GM06990 (cell line): ENCODE data around the gene PCMTD2.

ENCODE experiments used
- DNase-seq: peaks from one replicate; pipeline ENCODE4 v3.0.0-alpha.2; 2011; ENCODE audit not compliant: insufficient read length; ENCODE audit errors: extremely low read depth
- H3K27me3 ChIP-seq: replicated peaks from 2 replicates; pipeline ENCODE4 v1.6.0; 2011; ENCODE audit warnings: low read length; ENCODE audit not compliant: control insufficient read depth, insufficient read depth
- H3K36me3 ChIP-seq: 2 replicates; pipeline ENCODE4 v1.5.1; 2011; ENCODE audit warnings: low read length; ENCODE audit not compliant: control insufficient read depth, insufficient read depth
- H3K4me3 ChIP-seq: replicated peaks from 2 replicates; pipeline ENCODE4 v1.5.1; 2011; ENCODE audit warnings: low read depth, mild to moderate bottlenecking, control low read depth, low read length
- CTCF ChIP-seq: IDR thresholded peaks from 2 replicates; pipeline ENCODE4 v1.5.1; 2011; ENCODE audit warnings: low read length, control low read depth, mild to moderate bottlenecking, inconsistent platforms; ENCODE audit not compliant: insufficient read depth, poor library complexity, severe bottlenecking

The PCMTD2 gene

GRCh38 chr20:64211874-64212658, 43.5 kb upstream of the PCMTD2 start:
- Histone ChIP-seq H3K36me3 (no peaks in the 10 kb centered on the region), H3K4me3 (no peak overlapping the region), H3K27me3 (peaks cover 5% of the 10 kb centered on the region)
- no peak for TF ChIP-seq CTCF
- no peak for DNase-seq

GRCh38 chr20:64212755-64213154, 42.8 kb upstream of the PCMTD2 start:
- Histone ChIP-seq H3K36me3 (no peaks in the 10 kb centered on the region), H3K27me3 (peaks cover 5% of the 10 kb centered on the region), H3K4me3 (no peak overlapping the region)
- TF ChIP-seq CTCF, result no peak
- DNase-seq, result no peak

GRCh38 chr20:64214113-64214512, 41.4 kb upstream of the PCMTD2 start:
- no peaks in the 10 kb centered on the region for H3K36me3 ChIP-seq
- no peak for TF ChIP-seq CTCF
- peaks cover 5% of the 10 kb centered on the region for H3K27me3 ChIP-seq
- DNase-seq, result no peak
- H3K4me3 ChIP-seq, result no peak overlapping the region

- Histone ChIP-seq H3K4me3 (no peak overlapping the region), H3K27me3 (peaks cover 5% of the 10 kb centered on the region)
Observed at GRCh38 chr20:64214952-64215351, 40.6 kb upstream of the PCMTD2 start.

GRCh38 chr20:64216036-64216435, 39.5 kb upstream of the PCMTD2 start:
- Histone ChIP-seq H3K27me3 (peaks cover 5% of the 10 kb centered on the region), H3K36me3 (no peaks in the 10 kb centered on the region), H3K4me3 (no peak overlapping the region)
- no peak for TF ChIP-seq CTCF
- DNase-seq, result no peak

More at GRCh38 chr20:64214952-64215351, 40.6 kb upstream of the PCMTD2 start:
- H3K36me3 ChIP-seq, result no peaks in the 10 kb centered on the region
- TF ChIP-seq CTCF, result no peak
- no peak for DNase-seq
